Measurements from ENCODE around the gene RRM1.
"Not testable (repeated sequence)": the region's sequence is repeated elsewhere in the genome, so short reads cannot be mapped to it uniquely, and the experiment has no call there.

The RRM1 gene

GRCh38 chr11:4094348-4095291 lies at the start of gene RRM1:
Gene RRM1 (plus strand): TSS chr11:4094799. CDS start chr11:4095013, 214 bp downstream.
- peak; percentile 97 for DNase-seq (ENCODE audit: low spot score)

- DNase-seq (ENCODE audit: low spot score), result no peak
These were observed 49.5 kb upstream of the RRM1 start for GRCh38 chr11:4044976-4045646.

GRCh38 chr11:4048340-4048739 lies 46.3 kb upstream of the RRM1 start:
- DNase-seq (ENCODE audit: low spot score), result no peak

GRCh38 chr11:4049006-4049405 lies 45.6 kb upstream of the RRM1 start:
- no peak for DNase-seq (ENCODE audit: low spot score)

- no peak for DNase-seq (ENCODE audit: low spot score)
These were observed 44.5 kb upstream of the RRM1 start for GRCh38 chr11:4050138-4050537.

GRCh38 chr11:4053200-4053599 lies 41.4 kb upstream of the RRM1 start:
- DNase-seq (ENCODE audit: low spot score), result not testable (repeated sequence)

GRCh38 chr11:4054643-4055042 lies 40.0 kb upstream of the RRM1 start:
- DNase-seq (ENCODE audit: low spot score), result no peak

GRCh38 chr11:4059424-4059823 lies 35.2 kb upstream of the RRM1 start:
- DNase-seq (ENCODE audit: low spot score), result no peak

- DNase-seq (ENCODE audit: low spot score), result no peak
These were observed 34.2 kb upstream of the RRM1 start for GRCh38 chr11:4060182-4060923.

GRCh38 chr11:4061700-4062099 lies 32.9 kb upstream of the RRM1 start:
- DNase-seq (ENCODE audit: low spot score), result no peak

- no peak for DNase-seq (ENCODE audit: low spot score)
These were observed 31.3 kb upstream of the RRM1 start for GRCh38 chr11:4063348-4063747.

- no peak for DNase-seq (ENCODE audit: low spot score)
These were observed 30.2 kb upstream of the RRM1 start for GRCh38 chr11:4064278-4064955.

GRCh38 chr11:4065086-4065485 lies 29.5 kb upstream of the RRM1 start:
- DNase-seq (ENCODE audit: low spot score), result no peak

- no peak for DNase-seq (ENCODE audit: low spot score)
These were observed 28.8 kb upstream of the RRM1 start for GRCh38 chr11:4065601-4066377.

- no peak for DNase-seq (ENCODE audit: low spot score)
These were observed 27.7 kb upstream of the RRM1 start for GRCh38 chr11:4066910-4067309.

- DNase-seq (ENCODE audit: low spot score), result no peak
These were observed 25.6 kb upstream of the RRM1 start for GRCh38 chr11:4068962-4069361.

- DNase-seq (ENCODE audit: low spot score), result no peak
These were observed 23.3 kb upstream of the RRM1 start for GRCh38 chr11:4071325-4071724.

- no peak for DNase-seq (ENCODE audit: low spot score)
These were observed 22.7 kb upstream of the RRM1 start for GRCh38 chr11:4071914-4072313.

GRCh38 chr11:4072668-4073285 lies 21.8 kb upstream of the RRM1 start:
- DNase-seq (ENCODE audit: low spot score), result peak; percentile 73

- DNase-seq (ENCODE audit: low spot score), result no peak
These were observed 20.3 kb upstream of the RRM1 start for GRCh38 chr11:4074266-4074665.

- no peak for DNase-seq (ENCODE audit: low spot score)
These were observed 17.8 kb upstream of the RRM1 start for GRCh38 chr11:4076774-4077173.

All from kidney tubule cell (primary cell).